Stomach (tissue), 4 donors: ENCODE results near the gene ASIC2.

Source experiments
- POLR2A ChIP-seq, 4 donors: fragments of 450-650 bp; IDR thresholded peaks; one replicate each; pipeline ENCODE4 v1.6.1; 2016; ENCODE audit warnings: antibody characterized with exemption in 4 of 4, control low read depth in 2 of 4, mild to moderate bottlenecking in 1 of 4, moderate library complexity in 1 of 4
- POLR2AphosphoS5 ChIP-seq, 3 donors: sonication (generic); formaldehyde crosslinking; IDR thresholded peaks; one replicate each; pipeline ENCODE4 v1.6.1; 2016; ENCODE audit warnings: antibody characterized with exemption in 3 of 3
- TF ChIP-seq, protein P1 (sequence below), 7 experiments: fragments of 450-650 bp in 4 of 7; fragments of 200-600 bp in 3 of 7; sonication (generic) in 3 of 7; IDR thresholded peaks; one replicate each; pipeline ENCODE4 v1.5.1; 2016 to 2019; ENCODE audit warnings: antibody characterized with exemption in 7 of 7, control low read depth in 2 of 7, mild to moderate bottlenecking in 1 of 7

DNA sequence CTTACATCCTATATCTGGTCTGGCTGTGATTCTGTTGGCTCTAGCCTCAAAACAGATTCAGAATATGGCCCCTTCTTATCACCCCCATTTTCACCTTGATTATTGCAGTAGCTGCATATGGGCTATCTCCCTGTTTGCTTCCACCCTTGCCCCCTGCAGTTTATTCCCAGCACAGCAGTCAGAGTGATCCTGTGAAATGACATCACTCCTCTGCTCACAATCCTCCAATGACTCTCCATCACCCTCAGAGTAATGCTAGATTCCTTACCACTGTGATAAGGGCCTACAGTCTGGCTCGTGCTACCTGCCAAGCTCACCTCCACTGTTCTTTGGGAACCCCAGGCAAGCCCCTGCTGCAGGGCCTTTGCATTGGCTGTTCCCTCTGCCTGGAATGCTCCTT lies 92.5 kb downstream of the ASIC2 start:
- TF ChIP-seq, protein P1, sequence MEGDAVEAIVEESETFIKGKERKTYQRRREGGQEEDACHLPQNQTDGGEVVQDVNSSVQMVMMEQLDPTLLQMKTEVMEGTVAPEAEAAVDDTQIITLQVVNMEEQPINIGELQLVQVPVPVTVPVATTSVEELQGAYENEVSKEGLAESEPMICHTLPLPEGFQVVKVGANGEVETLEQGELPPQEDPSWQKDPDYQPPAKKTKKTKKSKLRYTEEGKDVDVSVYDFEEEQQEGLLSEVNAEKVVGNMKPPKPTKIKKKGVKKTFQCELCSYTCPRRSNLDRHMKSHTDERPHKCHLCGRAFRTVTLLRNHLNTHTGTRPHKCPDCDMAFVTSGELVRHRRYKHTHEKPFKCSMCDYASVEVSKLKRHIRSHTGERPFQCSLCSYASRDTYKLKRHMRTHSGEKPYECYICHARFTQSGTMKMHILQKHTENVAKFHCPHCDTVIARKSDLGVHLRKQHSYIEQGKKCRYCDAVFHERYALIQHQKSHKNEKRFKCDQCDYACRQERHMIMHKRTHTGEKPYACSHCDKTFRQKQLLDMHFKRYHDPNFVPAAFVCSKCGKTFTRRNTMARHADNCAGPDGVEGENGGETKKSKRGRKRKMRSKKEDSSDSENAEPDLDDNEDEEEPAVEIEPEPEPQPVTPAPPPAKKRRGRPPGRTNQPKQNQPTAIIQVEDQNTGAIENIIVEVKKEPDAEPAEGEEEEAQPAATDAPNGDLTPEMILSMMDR (IDR thresholded peaks at IDR 0.05), result no peak
- TF ChIP-seq POLR2A (IDR thresholded peaks at IDR 0.05) (no peak), POLR2AphosphoS5 (IDR thresholded peaks at IDR 0.05) (no peak)
